Skin of body (tissue), 2 donors: ENCODE measurements around the gene SLX4. TPM values are rescaled to one million over a fixed set of nuclear protein-coding genes. Genes with fewer than 3 reads are reported as not detected.
"Not testable (repeated sequence)": the region's sequence is repeated elsewhere in the genome, so short reads cannot be mapped to it uniquely, and the experiment has no call there.

Experiments used
- DNase-seq: peaks from one replicate; lab custom pipeline; 2025; lab: John Stamatoyannopoulos, UW
- total RNA-seq: library from RNA; depleted of rRNA; stranded (reverse); fragments of >200 nt; gene quantifications from one replicate; pipeline ENCODE4 v1.2.3, GENCODE V29; 2014

The SLX4 gene
- total RNA-seq, 1 donor from 2014 or later, result 3.1 TPM

DNA sequence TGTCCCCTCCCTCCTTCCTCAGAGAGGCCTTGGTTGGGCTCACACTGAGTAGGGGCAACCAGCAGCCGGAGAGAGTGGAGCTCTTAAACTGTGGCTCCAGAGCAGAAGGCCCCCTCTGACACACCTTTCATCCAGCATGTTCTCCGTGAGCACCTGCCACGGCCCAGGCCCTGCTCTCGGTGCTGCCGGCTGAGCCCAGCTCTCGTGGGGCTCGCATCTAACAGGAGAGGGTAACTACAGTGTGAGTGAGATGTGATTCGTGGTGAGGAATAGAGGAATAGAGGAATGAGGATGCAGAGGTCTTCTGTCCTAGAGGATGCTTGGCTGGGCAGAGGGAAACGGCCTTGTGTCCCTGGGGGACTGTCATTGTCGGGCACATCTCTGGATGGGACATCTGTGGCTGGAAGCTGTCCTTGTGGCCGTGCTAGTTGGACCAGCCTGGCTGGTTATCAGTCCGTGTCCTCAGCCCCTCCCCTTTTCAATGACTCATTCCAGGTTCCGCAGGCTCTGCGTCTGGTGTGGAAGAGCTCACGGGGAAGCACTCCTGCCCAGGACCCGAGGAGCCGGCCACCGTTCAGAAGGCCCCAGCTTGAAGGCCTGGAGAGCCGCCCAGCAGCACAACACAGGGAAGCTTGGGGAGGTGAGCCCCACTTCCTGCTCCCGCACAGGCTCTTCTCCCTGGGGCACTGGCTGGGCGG is 31.1 kb upstream of the SLX4 start:
- DNase-seq, result no peak

DNA sequence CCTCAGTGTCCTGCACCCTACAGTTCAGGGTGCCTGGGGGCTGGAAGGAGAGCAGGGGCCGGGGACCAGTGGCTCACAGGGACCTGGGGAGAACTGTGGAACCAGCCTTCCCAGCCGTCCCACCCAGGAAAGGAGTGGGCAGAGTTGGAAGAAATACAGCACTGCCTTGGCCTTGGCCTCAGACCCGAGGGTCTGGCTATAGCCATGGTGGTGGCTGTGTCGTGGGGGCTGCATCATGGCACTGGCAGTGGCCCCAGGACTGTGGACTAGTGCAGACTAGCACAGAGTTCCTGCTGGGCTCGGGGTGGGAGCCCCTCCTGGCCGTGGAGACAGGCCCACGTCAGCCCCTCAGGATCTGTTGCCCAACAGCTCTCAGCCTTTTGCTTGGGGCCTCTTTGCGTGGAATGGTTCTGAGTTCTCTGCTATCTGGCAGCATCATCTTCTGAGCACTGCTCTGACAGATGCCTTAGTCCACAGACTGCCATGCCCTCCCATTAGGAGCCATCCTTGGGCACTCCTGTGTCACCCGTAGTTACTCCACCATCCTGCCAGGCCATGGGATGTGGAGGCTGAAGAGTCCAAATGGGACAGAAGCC is 30.5 kb upstream of the SLX4 start:
- DNase-seq, result no peak

DNA sequence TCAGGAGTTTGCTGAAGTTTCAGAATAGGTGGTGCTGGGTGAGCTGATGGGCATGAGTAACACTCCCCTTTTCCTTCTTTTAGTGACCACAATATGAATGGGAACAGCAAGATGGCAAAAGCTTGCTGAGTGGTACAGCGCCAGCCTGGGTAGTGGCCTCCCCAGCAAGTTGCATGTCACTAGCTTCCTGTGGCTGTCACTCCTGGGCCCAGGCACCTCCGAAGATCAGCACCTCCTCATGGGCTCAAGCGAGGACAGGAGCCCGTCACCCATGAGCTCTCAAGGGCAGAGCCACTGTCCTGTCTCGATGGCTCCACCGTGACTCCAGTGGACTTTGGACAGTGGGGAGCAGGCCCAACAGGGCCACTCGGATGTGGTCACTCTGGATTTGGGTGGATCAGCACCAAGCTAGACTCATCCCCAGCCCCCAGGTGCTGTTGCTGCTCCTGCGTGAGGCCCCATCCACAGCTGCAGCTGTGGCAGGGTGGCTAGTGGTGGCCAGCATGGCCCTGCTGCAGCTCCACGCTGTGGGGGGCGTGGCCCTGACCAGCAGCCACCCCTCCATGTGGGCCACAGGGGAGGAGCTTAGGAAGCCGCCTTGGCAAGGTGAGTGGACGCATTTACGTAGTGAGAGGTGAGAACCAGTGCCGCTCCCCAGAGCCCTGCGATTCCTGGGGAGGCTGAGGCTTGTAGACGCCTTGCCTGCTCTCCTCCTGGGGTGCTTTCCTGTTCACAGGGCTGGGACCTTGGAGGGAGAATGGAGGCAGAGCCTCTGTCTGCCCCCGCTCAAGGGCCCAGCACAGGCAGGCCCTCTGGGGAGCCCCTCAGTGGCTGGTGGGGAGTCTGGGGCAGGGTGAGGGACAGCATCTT is 29.5 kb upstream of the SLX4 start:
- DNase-seq, result no peak

DNA sequence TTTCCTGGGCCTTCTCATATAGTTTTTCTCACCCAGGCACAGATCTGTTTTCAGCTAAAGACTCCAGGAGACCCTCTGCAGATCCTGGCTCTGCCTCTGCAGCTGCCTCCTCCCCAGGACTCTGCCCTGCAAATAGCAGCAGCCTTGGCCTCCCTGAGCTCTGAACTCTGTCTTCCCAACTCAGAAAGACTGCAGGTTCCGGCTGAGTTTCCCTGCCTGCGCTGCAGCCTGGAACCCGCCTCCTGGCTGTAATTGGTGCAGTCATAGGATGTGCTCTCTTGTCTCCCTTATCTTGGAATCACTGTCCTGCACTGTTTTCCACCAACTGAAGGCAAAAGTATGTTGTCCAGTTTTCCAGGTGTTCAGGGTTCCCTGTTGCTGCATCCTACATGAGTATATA is 28.8 kb upstream of the SLX4 start:
- no peak for DNase-seq

DNA sequence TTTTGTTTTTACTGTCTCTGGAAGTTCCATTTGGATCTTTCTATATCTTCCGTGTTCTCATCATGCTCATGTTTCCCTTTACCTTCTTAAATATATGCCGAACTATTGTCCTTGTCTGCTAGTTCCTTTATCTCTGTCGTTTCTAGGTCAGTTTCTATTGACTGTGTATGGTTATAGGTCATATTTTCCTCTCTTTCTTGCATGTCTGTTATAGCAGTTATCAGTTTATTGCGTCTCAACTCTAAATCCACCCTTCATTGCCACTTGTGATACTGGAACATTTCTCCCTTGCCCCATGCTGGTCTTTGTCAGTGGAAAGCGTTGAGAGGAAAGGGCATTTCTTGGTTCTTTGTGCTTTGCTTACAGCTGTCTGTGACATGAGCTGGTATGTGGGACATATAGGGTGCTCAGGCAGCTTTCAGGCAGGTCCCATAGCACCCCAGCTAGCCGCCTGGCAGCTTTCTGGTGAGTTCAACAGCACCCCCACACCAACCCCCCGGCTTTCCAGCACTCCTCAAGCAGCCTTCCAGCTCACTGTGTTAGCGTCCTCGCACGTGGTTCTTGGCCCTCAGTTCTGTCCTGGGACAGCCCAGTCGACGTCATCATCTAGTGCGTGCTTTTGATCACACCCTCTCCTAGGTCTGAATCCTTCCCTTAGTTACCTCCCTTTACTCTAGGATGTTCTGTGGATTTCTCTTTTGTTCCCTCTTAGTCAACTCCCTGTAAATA is 27.7 kb upstream of the SLX4 start:
- no peak for DNase-seq

DNA sequence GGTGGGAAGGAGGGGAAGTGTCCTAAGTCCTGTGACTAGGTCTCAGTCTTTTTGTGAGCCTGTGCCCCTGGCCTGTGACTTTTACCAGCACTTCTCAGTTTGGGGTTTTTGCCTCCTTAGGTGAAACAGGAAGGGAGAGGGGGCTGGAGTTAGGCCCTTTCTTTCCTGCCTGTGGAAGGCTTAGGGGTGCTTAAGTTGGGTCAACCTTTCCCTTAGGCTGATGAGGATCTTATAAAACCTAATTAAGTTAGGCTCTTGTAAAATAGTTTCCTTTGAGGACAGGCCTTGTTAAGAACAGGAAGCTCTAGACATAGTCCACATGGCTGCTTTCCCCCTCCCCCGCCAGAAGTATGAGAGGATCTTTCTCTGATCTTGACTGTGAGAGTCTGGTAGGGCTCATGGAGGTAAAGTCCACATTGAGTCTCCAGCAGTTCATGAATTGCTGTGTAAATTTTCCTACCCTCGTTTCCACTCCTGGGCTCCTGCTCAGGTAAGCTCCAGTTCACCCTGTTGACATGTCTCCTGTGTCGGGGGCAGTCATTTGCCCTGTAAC is 26.0 kb upstream of the SLX4 start:
- DNase-seq, result no peak

DNA sequence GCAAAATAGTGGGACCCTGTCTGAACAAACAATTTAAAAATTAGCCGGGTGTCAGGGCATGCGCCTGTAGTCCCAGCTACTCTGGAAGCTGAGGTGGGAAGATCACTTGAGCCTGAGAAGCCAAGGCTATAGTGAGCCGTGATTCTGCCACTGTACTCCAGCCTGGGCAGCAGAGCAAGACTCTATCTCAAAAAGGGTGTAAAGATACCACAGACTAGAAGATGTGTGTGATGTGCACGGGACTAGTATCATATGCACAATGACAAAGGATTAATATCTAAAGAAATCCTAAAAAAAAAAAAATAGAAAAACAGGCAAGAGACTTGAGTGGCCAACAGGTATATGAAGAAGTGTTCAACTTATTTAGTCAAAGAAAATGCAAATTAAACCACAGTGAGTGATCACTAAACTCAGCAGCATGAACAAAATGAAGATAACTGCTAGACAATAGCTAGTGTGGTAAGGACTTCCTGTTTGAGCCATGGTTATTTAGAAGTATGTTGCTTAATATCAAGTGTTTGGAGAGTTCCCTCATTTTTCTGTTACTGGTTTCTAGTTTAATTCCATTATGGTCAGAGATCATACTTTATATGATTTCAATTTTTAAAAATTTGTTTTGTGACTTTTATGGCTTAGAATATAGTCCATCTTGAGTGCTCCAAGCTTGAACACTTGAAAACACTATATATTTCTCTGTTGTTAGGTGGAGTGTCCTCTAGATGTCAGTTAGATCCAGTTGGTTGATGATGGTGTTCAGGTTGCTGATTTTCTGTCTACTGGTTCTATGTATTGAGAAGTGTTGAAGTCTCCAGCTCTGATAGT is 14.7 kb upstream of the SLX4 start:
- DNase-seq, result no peak

DNA sequence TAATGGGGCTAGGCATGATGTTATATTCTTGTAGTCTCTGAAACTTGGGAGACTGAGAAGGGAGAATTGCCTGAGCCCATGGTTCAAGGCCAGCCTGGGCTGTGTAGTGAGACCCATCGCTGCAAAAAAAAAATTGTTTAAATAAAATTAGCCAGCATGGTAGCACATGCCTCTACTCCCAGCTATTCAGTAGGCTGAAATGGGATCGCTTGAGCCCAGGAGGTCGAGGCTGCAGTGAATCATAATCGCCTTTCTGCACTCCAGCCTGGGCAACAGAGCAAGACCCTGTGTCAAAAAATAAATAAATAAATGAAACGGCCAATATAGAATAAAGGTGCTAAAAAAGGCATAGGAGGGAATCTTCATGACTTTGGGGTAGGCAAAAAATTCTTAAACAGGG is 13.9 kb upstream of the SLX4 start:
- DNase-seq, result no peak

DNA sequence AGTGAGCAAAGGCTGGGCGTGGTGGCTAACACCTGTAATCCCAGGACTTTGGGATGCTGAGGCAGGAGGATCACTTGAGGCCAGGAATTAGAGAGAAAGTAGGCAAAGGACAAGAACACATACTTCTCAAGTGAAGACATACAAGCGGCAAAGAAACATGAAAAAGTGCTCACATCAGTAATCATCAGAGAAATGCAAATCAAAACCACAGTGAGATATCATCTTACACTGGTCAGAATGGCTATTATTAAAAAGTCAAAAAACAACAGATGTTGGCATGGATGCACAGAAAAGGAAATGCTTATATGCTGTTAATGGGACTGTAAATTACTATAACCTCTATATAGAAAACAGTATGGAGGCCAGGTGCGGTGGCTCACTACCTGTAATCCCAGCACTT is 12.2 kb upstream of the SLX4 start:
- DNase-seq, result no peak

DNA sequence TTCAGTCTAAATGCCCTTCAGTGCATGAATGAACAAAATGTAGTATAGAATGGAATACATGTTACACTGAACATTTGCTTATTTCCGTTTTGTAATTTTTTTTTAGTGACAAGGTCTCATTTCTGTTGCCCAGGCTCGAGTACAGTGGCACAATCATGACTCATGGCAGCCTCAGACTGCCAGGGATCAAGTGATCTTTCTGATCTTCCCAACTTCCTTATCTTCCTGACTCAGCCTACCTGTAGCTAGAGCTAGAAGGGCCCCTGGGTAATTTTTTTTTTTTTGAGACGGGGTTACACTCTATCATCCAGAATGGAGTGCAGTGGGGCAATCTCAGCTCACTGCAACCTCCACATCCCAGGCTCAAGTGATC is 7.3 kb upstream of the SLX4 start:
- DNase-seq, result no peak

DNA sequence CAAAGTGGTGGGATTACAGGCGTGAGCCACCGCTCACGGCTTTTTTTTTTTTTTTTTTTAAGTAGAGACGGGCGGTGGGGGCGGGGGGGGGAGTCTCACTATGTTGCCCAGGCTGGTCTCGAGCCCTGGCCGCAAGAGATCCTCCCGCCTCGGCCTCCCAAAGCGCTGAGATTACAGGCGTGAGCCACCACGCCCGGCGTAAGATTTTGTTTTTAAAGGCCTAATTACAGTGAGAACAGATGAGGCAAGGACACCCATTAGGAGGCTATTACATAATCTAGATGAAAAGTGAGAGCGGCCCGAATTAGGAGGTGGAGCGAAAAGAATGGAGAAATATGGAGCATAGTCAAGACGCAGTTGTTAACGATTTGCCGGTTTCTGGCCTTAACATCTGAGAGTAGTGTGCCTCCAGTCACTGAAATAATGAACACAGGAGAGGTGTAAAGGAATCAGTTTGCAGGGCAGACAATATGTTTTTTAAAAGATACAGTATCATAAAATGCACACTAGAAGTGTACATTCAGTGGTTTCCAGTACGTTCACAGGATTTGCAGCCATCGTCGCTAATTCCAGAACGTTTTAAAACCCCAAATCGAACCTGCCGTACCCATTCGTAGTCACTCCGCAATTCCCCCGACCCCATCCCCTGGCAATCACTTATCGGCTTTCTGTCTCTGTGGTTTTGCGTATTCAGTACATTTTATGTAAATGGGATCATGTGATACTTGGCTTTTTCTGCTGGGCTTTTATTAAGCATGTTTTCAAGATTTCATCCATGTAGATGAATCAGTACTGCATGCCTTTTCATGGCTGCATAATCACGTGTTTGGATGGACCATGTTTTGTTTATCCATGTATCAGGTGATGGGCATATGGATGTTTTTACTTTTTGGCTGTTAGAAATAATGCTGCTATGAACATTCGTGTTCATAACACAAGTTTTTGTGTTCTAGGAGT is 1.4 kb upstream of the SLX4 start:
- no peak for DNase-seq

DNA sequence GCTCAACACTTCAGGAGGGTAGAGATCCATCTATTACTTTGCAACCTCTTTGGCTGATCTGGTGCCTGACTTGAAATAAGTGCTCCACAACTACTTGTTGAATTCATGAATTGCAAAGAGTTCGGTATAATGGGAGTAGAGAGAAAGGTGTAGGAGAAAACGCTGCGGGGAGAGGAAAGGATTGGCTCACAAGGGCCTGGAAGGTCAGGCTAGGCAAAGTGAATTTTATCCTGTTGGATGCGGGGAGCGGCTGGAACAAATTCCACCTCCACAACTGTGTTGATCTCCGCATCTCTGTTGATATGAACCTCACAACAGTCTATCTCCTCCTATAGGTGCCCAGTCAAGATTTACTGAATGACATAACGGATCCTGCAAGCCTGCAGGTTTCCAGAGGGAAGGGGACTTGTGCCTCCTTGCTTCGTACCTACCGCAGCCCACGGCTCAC is 684 bp downstream of the SLX4 start:
- no peak for DNase-seq

DNA sequence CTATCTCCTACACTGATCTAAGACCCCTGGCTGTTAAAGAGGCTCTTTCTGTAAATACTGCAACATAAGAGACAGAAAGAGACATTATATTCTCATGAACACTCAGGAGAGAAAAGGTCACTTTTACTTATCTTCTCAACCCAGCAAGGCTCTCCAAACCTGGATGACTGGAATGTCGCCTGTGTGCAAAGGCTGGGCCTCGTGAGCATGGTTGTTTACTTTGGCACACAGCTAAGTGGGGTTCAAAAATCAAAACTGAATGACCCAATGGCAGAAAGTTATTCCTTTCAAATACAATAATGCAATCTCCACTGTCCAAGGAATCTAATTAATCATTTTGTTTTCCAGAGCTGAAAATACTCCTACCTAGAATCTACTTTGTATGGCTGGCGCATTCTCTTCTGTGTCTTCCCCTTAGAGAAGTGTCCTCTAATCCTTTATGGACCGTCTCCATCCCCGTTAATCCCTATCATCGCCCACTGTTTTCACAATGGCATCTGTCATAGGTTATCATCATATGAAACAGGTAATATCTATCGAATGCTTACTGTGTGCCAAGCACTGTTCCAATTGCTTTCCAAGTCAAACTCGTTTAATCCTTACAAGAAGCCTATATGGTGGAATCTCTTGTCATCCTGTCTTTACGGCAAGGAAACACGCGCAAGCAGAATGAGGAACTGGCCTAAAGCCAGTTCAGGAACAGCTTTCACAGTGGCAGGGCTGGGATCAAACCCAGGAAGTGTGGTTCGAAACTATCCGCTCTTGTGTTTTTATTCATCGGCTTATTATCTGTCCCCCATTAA is 1.3 kb downstream of the SLX4 start:
- no peak for DNase-seq

DNA sequence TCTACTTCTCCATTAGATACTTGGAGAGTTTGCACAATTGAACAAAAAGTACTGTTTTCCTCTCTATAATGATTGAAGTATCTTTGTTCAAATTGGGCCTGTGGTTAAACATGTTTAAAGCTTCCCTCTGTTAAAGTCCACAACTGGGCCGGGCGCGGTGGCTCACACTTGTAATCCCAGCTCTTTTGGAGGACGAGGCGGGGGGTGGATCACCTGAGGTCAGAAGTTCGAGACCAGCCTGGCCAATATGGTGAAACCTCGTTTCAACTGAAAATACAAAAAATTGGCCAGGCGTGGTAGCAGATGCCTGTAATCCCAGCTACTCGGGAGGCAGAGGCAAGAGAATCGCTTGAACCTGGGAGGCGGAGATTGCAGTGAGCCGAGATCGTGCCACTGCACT is 2.4 kb downstream of the SLX4 start:
- not testable (repeated sequence) for DNase-seq

DNA sequence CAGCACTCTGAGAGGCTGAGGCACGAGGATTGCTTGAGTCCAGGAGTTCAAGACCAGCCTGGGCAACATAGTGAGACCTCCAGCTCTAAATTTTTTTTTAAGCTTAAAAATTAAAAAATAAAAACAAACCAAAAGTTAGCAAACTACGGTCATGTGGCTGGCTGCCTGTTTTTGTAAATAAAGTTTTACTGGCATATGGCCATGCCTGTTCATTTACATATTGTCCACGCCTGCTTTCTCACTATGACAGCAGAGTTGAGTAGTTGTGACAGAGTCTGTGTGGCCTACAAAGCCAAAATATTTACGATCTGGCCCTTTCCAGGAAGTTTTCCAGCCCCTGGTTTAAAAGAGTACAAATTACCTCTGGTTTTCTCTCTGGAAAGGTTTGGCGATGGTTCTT is 3.3 kb downstream of the SLX4 start:
- DNase-seq, result no peak

DNA sequence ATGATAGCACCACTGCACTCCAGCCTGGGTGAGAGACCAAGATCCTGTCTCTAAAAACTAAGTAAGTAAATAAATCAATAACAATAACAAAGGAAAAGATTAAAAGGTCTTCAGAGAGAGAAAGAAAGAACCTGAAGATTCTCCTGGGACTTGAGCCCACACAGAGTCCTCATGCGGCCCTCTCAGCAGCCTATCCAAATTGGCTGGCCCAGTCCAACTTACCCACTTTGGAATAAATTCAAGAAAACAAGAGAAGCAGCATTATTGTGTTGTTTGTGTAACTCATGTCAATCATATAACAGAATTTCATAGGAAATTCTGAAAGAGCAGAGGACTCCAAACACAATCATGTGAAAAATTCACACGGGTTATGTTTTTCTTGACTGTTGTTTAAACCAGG is 3.8 kb downstream of the SLX4 start:
- no peak for DNase-seq

DNA sequence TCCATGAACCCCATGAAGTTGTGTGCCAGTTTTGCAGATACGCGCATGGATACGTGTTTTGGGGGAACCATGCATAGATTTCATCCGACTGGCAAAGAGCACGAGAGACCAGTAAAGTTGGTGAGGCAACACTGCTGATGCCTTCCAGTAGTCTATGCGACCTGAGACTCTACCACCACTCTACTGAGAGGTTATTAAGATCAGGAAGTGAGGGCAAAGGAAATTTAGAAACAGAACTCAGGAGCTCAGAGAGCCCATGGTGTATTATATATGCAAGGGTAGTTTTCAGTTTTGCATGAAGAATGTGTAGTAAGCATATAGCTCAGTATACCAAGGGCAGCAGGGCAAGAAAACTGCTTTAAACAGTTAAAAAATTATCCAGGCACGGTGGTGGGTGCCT is 4.2 kb downstream of the SLX4 start:
- DNase-seq, result no peak

DNA sequence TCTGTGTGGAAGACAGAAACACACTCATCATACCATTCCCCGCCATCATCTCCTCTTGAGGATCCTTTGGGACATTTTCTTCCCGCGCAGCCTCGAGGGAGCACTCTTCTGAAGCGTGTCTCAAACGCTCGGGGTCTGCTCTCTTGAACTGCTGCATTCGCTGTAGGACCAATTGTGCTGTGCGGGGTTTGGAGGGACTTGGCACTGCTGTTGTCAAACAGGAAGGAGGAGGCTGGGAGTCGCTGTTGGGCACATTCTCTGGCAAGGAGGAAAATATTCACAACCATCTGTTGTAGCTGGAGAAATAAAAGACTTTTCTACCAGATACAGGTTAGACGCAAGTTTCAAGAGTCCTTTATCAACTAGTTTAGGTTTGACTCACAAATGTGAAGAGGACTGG is 5.0 kb downstream of the SLX4 start:
- DNase-seq, result no peak

DNA sequence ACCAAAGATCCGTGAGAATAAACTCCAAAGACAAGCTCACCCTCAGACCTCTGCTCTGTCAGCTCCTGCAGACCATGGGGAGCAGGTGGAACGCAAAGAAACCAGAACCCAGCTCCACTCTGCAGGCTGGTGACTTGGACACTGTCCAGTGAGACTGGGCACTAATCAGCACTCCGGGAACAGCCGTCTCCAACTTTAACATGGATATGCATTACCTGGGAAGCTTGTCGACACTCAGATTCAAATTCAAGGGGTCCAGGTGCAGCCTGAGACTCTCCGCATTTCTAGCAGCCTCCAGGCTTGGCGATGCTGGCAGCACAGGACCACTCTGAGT is 9.1 kb downstream of the SLX4 start:
- DNase-seq, result no peak
